Neural progenitor cell (in vitro differentiated cells): Measurements from ENCODE around the gene KRTAP10-5. TPM values are rescaled to one million over a fixed set of nuclear protein-coding genes. Genes with fewer than 3 reads are reported as not detected.
A peak's percentile ranks its signal among the peaks of the same experiment; 100 is the strongest.

Experiments used
- DNase-seq: peaks from one replicate; pipeline ENCODE4 v3.0.0-alpha.2; 2016; ENCODE audit warnings: low spot score
- H2AFZ ChIP-seq: fragments of 200-600 bp; sonication (generic); replicated peaks from 2 replicates; pipeline ENCODE4 v1.6.1; 2016; ENCODE audit warnings: antibody characterized with exemption
- H3F3A ChIP-seq: fragments of 200-600 bp; sonication (generic); 2 replicates; pipeline ENCODE4 v1.6.1; 2016; ENCODE audit warnings: antibody characterized with exemption, low read depth
- H3K27ac ChIP-seq: fragments of 200-600 bp; sonication (generic); 2 replicates; pipeline ENCODE4 v1.5.1; 2016; ENCODE audit warnings: mild to moderate bottlenecking
- H3K27me3 ChIP-seq: fragments of 200-600 bp; sonication (generic); 2 replicates; pipeline ENCODE4 v1.6.1; 2016; ENCODE audit warnings: mild to moderate bottlenecking, moderate library complexity
- H3K36me3 ChIP-seq: fragments of 200-600 bp; sonication (generic); 2 replicates; pipeline ENCODE4 v1.5.1; 2016
- H3K4me1 ChIP-seq: fragments of 200-600 bp; sonication (generic); 2 replicates; pipeline ENCODE4 v1.6.1; 2016; ENCODE audit warnings: mixed run types
- H3K4me2 ChIP-seq: fragments of 200-600 bp; sonication (generic); 2 replicates; pipeline ENCODE4 v1.6.1; 2016
- H3K4me3 ChIP-seq: fragments of 200-600 bp; sonication (generic); 2 replicates; pipeline ENCODE4 v1.5.1; 2016
- H3K79me2 ChIP-seq: fragments of 200-600 bp; sonication (generic); 2 replicates; pipeline ENCODE4 v1.6.1; 2016; ENCODE audit warnings: low read depth
- H3K9ac ChIP-seq: fragments of 200-600 bp; sonication (generic); 2 replicates; pipeline ENCODE4 v1.6.1; 2016
- H3K9me3 ChIP-seq: fragments of 200-600 bp; sonication (generic); 2 replicates; pipeline ENCODE4 v1.5.1; 2016; ENCODE audit warnings: low read depth
- H4K20me1 ChIP-seq: fragments of 200-600 bp; sonication (generic); 2 replicates; pipeline ENCODE4 v1.6.1; 2016; ENCODE audit warnings: low read depth
- H3K27ac Mint-ChIP-seq: 3 replicates; pipeline ENCODE4 v1.8.0; 2021; ENCODE audit warnings: mixed read lengths
- H3K27me3 Mint-ChIP-seq: 2 replicates; pipeline ENCODE4 v1.8.0; 2022; ENCODE audit warnings: low read depth, mild to moderate bottlenecking, inconsistent platforms, moderate library complexity, mixed read lengths; ENCODE audit not compliant: insufficient read depth
- H3K36me3 Mint-ChIP-seq: 3 replicates; pipeline ENCODE4 v1.8.0; 2021; ENCODE audit warnings: mixed read lengths
- H3K4me1 Mint-ChIP-seq: 3 replicates; pipeline ENCODE4 v1.8.0; 2021; ENCODE audit warnings: mixed read lengths
- H3K4me3 Mint-ChIP-seq: 3 replicates; pipeline ENCODE4 v1.8.0; 2021; ENCODE audit warnings: mild to moderate bottlenecking, moderate library complexity, mixed read lengths
- H3K9me3 Mint-ChIP-seq: 3 replicates; pipeline ENCODE4 v1.8.0; 2020; ENCODE audit warnings: mixed read lengths
- CTCF ChIP-seq: fragments of 200-600 bp; sonication (generic); IDR thresholded peaks from 2 replicates; pipeline ENCODE4 v1.5.1; 2017; ENCODE audit warnings: antibody characterized with exemption, mild to moderate bottlenecking
- EZH2 ChIP-seq: fragments of 200-600 bp; sonication (generic); IDR thresholded peaks from 2 replicates; pipeline ENCODE4 v1.6.1; 2017; ENCODE audit warnings: antibody characterized with exemption, mild to moderate bottlenecking, moderate library complexity
- EZH2phosphoT487 ChIP-seq: fragments of 200-600 bp; sonication (generic); IDR thresholded peaks from 2 replicates; pipeline ENCODE4 v1.6.1; 2017; ENCODE audit warnings: antibody characterized with exemption
- total RNA-seq: library from RNA; depleted of rRNA; stranded (reverse); fragments of >200 nt; gene quantifications from 2 replicates; pipeline ENCODE4 v1.2.3, GENCODE V29; 2015; ENCODE audit warnings: low replicate concordance

KRTAP10-5 gene
- total RNA-seq, 1 donor from 2014 or later = not detected

GRCh38 chr21:44618504-44618903, 38.1 kb upstream of the KRTAP10-5 start:
- TF ChIP-seq EZH2phosphoT487 (no peak), CTCF (peak; percentile 30)
- Mint-ChIP-seq H3K27ac (no peak overlapping the region), H3K9me3 (peaks cover 38% of the 10 kb centered on the region), H3K4me3 (no peak overlapping the region), H3K4me1 (no peaks in the 10 kb centered on the region), H3K36me3 (no peaks in the 10 kb centered on the region), H3K27me3 (peaks cover 2% of the 10 kb centered on the region)
- Histone ChIP-seq H3K27ac (no peak overlapping the region), H3K4me1 (peaks cover 5% of the 10 kb centered on the region), H3F3A (no peaks in the 10 kb centered on the region), H3K4me2 (no peak overlapping the region), H2AFZ (no peak overlapping the region), H3K36me3 (no peaks in the 10 kb centered on the region), H3K9ac (no peak overlapping the region), H4K20me1 (no peaks in the 10 kb centered on the region), H3K4me3 (no peak overlapping the region), H3K79me2 (no peaks in the 10 kb centered on the region), H3K27me3 (no peaks in the 10 kb centered on the region), H3K9me3 (peaks cover 6% of the 10 kb centered on the region)
- no peak for DNase-seq

- DNase-seq = no peak
- Histone ChIP-seq H3K4me1 (peaks cover 5% of the 10 kb centered on the region), H3K9ac (no peak overlapping the region), H4K20me1 (no peaks in the 10 kb centered on the region), H3K4me2 (no peak overlapping the region), H3F3A (no peaks in the 10 kb centered on the region), H3K36me3 (no peaks in the 10 kb centered on the region), H3K79me2 (no peaks in the 10 kb centered on the region), H3K27ac (no peak overlapping the region), H3K27me3 (no peaks in the 10 kb centered on the region), H3K9me3 (no peaks in the 10 kb centered on the region), H2AFZ (peak overlapping the region; percentile 24), H3K4me3 (no peak overlapping the region)
- H3K36me3 Mint-ChIP-seq = no peaks in the 10 kb centered on the region
- no peak overlapping the region for H3K4me3 Mint-ChIP-seq
- H3K27me3 Mint-ChIP-seq = peaks cover 2% of the 10 kb centered on the region
- H3K9me3 Mint-ChIP-seq = peaks cover 34% of the 10 kb centered on the region
- no peak overlapping the region for H3K27ac Mint-ChIP-seq
- H3K4me1 Mint-ChIP-seq = no peaks in the 10 kb centered on the region
- TF ChIP-seq CTCF (no peak), EZH2phosphoT487 (no peak), EZH2 (no peak)
Observed at GRCh38 chr21:44617071-44617501, 36.7 kb upstream of the KRTAP10-5 start.

GRCh38 chr21:44616591-44616926, 36.2 kb upstream of the KRTAP10-5 start:
- peaks cover 32% of the 10 kb centered on the region for H3K9me3 Mint-ChIP-seq
- Histone ChIP-seq H3K27ac (no peak overlapping the region), H3K27me3 (no peaks in the 10 kb centered on the region), H3F3A (no peaks in the 10 kb centered on the region), H2AFZ (no peak overlapping the region), H3K4me1 (peaks cover 5% of the 10 kb centered on the region), H4K20me1 (no peaks in the 10 kb centered on the region), H3K4me2 (no peak overlapping the region), H3K4me3 (no peak overlapping the region), H3K9ac (no peak overlapping the region), H3K9me3 (no peaks in the 10 kb centered on the region), H3K36me3 (no peaks in the 10 kb centered on the region), H3K79me2 (no peaks in the 10 kb centered on the region)
- H3K4me3 Mint-ChIP-seq = no peak overlapping the region
- H3K27ac Mint-ChIP-seq = no peak overlapping the region
- H3K36me3 Mint-ChIP-seq = no peaks in the 10 kb centered on the region
- no peak for DNase-seq
- TF ChIP-seq CTCF (no peak), EZH2phosphoT487 (no peak), EZH2 (no peak)
- peaks cover 2% of the 10 kb centered on the region for H3K27me3 Mint-ChIP-seq
- H3K4me1 Mint-ChIP-seq = no peaks in the 10 kb centered on the region
